HG02678 (cell line): ENCODE results near the gene SRSF2.
"Not testable (repeated sequence)": the region's sequence is repeated elsewhere in the genome, so short reads cannot be mapped to it uniquely, and the experiment has no call there.

Experiments
- ATAC-seq: cut with Tn5 transposase; IDR thresholded peaks from one replicate; pipeline ENCODE4 v1.9.1; 2021; ENCODE audit warnings: mild to moderate bottlenecking, moderate library complexity; ENCODE audit not compliant: unreplicated experiment

Gene SRSF2

GRCh38 chr17:76722279-76722678 is 14.9 kb downstream of the SRSF2 start:
- no peak for ATAC-seq

DNA sequence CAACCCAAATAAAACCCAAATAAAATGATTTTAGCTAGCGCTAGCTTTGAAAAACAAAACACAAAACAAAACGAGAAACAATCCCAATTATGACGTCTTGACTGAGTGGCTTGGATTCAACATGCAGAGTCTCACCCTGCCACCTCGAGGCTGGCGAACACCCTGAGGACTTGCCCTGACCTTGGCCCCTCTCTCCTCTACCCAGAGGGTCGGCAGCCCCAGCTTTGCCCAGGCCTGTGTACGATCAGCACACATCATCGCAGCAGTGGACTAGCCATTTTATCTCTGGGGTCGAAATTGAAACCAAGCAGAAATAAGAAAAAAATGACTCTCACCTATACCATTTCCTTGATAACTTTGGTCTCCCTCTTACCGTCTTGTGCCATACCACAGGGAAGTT is 15.7 kb downstream of the SRSF2 start:
- ATAC-seq = no peak

- no peak for ATAC-seq
Measured at GRCh38 chr17:76720941-76721340, 16.2 kb downstream of the SRSF2 start.

GRCh38 chr17:76720211-76720610 is 16.9 kb downstream of the SRSF2 start:
- ATAC-seq = no peak

DNA sequence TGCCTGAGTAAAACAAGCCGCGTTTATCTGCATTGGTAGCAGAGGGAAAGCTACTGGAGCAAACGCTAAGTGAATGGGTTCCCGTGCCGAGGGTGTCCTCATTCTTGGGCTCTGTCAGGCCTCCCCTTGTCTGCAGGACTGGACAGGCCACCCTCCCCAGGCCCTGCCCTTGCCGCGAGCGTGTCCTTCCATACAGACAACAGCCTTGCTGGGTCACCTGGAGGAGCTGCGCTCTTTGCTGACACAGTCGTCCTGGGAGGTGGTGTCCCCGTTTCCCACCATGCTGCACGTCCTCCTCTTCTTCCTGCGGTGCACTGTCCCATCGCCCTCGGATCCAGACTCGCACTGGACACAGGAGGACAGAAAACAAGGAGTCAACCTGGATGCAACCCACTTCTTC is 18.6 kb downstream of the SRSF2 start:
- ATAC-seq = no peak

- no peak for ATAC-seq
Measured at GRCh38 chr17:76716839-76717215, 20.3 kb downstream of the SRSF2 start.

GRCh38 chr17:76716146-76716838 is 20.8 kb downstream of the SRSF2 start:
- ATAC-seq = no peak

- no peak for ATAC-seq
Measured at GRCh38 chr17:76715496-76715830, 21.7 kb downstream of the SRSF2 start.

- ATAC-seq = no peak
Measured at GRCh38 chr17:76714822-76715495, 22.2 kb downstream of the SRSF2 start.

GRCh38 chr17:76714336-76714735 is 22.8 kb downstream of the SRSF2 start:
- no peak for ATAC-seq

DNA sequence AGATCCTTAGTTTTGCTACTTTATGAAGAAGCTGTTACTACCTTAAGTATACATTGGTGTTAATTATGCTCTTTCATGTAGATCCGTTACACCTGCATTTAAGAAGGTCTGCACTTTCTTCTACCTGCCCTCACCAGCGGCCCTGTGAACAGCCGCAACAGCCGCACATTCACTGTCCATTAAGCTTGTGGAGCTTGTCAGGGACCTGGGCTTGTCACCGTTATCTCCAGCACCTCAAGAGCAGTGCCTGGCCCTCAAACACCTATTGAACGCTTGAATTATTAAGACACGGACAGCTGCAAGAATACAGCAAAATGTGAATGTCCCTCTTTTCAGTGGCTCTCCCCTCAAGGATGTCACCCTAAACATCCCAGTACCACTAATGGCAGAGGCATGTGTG is 23.4 kb downstream of the SRSF2 start:
- ATAC-seq = no peak

DNA sequence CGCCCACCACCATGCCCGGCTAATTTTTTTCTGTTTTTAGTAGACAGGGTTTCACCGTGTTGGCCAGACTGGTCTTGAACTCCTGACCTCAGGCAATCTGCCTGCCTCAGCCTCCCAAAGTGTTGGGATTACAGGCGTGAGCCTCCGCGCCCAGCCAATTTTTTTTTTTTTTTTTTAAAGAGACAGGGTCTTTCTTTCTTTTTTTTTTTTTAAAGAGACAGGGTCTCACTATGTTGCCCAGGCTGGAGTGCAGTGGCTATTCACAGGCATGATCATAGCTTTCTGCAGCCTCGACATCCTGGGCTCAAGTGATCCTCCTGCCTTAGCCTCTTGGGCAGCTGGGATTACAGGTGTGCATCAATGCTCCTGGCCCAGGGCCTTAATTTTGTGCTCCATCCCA is 24.8 kb downstream of the SRSF2 start:
- not testable (repeated sequence) for ATAC-seq

DNA sequence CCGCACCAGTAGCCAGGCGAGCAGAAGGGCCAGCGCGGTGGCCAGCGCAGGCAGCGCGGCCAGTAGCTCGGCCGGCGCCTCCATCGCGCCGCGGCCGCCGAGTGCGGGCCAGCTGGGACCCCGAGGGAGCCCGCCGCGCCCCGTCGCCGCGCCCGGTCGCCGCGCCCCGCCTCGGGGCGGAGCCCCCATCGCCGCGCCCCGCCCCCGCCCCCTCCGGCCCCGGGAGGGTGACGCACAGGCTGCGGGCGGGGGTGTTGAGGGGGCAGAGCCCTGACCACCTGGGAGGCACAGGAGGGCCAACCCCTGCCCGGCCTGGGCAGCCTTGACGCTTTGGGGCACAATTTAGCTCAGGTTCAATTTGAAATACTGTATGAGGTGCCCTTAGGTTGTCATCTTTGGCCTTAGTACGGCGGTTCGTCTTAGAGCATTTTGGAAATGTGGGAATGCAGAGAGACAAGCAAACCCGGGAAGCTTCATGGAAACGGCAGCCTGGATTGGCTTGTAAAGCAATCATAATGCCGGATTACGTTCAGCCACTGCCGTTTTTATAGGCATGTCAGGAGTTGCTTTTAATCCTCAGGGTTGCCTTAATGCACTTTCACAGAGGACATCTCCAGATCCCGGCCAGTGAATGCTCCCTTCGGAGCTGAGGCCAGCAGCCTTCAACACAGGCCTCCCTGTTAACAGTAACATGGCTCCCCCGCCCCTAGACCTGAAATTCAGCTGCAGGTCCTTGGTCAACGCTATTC is 26.1 kb downstream of the SRSF2 start, which contains the start of gene MXRA7:
MXRA7 (minus strand) TSS at position 103 of the 749 bp plus-strand sequence; CDS start at position 84, 19 bp downstream.
- ATAC-seq = no peak

DNA sequence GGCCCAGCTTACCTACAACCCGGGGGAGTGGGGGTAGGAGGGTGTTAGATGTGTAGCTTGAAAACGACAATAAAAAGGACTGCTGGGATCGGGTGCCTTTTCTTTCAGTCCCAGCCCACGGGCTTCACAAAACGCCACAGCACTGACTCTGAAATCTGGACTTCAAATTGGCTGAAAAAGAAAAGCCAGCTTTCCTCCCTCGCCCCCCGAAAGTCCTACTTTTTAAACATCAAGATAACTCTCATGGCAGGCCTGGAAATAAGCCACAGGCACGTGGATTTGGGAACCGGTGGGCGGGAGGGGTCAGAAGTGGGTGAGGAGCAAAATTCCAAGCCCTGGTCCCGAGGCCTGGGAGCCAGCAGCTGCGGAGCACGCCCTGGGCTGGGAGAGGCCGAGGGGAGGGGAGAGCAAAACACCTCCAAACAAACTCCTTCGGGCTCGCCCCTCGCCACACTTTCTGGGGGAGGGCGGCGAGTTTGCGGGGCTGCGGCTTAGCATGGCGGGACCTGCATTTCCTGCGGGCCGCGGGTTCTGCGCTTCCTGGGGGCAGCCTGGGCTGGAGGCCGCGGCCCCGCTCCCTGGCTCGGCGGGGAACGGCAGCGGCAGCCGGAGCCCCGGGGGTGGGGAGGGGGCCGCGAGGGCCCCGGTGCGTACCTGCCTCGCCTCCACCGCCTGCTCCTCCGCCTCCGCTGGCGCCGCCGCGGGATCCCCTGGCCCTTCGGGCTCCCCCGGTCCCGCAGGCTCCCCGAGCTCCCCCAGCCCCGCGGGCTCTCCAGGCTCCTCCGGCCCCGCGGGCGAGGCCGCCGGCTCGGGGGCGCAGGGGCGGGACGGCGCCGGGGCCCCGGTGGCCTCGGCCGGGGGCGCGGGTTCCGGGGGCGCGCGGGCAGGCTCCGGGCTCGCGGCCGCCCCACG is 26.9 kb downstream of the SRSF2 start:
- ATAC-seq = not testable (repeated sequence)

DNA sequence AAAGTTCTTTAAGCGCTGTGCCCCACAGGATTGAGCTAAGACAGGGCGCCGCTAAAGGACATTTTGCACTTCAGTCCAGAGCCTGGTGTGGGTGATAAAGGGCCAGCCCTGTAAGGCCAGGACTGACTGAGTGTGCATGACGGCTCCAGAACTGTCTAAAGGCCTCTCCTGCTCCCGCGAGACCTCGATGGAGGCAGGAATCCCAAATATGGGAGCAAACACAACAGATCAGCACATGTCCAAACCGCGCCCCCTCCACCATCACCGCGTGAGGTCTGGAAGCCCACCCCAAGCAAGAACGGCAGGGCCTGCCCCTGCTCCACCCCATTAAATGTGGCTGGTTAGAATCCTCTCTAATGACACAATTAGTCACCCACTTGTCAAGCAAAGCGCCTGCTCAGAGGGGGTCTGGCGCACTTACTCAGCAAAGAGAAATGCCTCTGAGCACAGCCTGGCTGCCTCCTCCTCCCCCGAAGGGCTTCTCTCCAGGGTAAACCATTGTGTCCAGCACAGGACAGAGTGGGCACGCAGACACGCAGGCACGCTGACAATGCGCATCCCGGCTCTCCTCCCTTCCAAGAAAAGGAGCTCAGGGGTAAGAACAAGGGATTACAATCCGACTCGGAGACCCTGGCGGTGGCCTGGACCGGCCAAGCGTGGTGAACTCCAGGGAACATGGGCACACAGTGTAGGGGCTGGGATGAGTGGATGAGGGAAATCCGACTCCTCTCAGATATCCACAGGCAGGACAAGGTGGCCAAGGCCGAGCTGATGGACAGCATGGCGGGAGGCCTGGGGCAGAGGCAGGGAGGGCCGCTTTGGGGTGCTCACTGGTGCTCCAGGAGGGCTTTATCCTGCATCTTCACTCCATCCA is 27.8 kb downstream of the SRSF2 start:
- ATAC-seq = no peak

GRCh38 chr17:76707985-76708807 is 28.9 kb downstream of the SRSF2 start:
- ATAC-seq = no peak

GRCh38 chr17:76706817-76707216 is 30.3 kb downstream of the SRSF2 start:
- ATAC-seq = no peak

DNA sequence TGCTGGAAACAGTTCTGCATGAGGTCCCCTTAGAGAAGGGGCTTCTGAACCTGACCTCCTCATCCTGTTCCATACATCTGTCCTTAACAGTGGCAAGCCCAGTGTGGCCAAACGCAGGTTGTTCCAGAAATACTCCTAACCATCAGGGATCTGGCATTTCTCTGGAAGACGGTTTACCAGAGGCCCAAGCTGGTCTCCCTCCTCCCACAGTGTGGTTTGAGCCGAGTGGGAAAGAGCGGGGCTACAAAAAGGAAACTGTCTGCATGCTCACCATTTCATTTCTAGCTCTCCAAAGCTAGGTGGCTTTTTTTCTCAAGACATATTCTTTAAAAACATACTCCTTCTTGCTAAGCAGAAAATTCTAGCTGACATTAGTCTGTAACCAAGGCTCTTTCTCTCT is 32.3 kb downstream of the SRSF2 start:
- ATAC-seq = no peak
